K562 (cell line): ENCODE measurements around the gene SKA3. TPM values are rescaled to one million over a fixed set of nuclear protein-coding genes. Genes with fewer than 3 reads are reported as not detected.

Experiments used
- ATAC-seq: fragments of 200-7000 bp; cut with Tn5 transposase; 3 replicates; pipeline ENCODE4 v1.9.1; 2020; ENCODE audit warnings: moderate library complexity
- BruUV-seq: library from RNA; stranded (reverse); fragments of 400-500 nt; replicated peaks from 2 replicates; lab custom pipeline; 2021; lab: Mats Ljungman, UMichigan
- CTCF ChIA-PET: fragments of 300-600 bp; formaldehyde crosslinking; extraction: SDS; loops from one replicate; lab custom pipeline; 2021; ENCODE audit warnings: low intra/inter-chr PET ratio; lab: Yijun Ruan, JAX
- POLR2A ChIA-PET: fragments of 300-600, 350-650 bp; sonication (Branson Sonifier 250); formaldehyde crosslinking; extraction: SDS; loops from one replicate; lab custom pipeline; 2021; ENCODE audit warnings: antibody characterized with exemption, inconsistent platforms; lab: Yijun Ruan, JAX
- DNase-seq, 4 experiments: peaks; one replicate each; pipeline versions ENCODE4 v3.0.0 to v3.0.0-alpha.2; 2011 to 2018; ENCODE audit warnings: low spot score in 3 of 4, mixed read lengths in 3 of 4; ENCODE audit errors: extremely low read depth in 1 of 4
- FAIRE-seq: peaks from 2 replicates; lab custom pipeline; 2011; peaks lifted over from hg19 to GRCh38; lab: Jason Lieb, UNC
- H2AFZ ChIP-seq: 2 replicates; pipeline ENCODE4 v1.6.0; 2011; ENCODE audit warnings: low read depth, low read length, control low read depth, inconsistent platforms
- H3K27ac ChIP-seq: fragments of 200-600 bp; 3 replicates; pipeline ENCODE4 v1.8.0; 2011; ENCODE audit warnings: low read depth, mild to moderate bottlenecking, control low read depth, inconsistent platforms, low read length, moderate library complexity, mixed read lengths; ENCODE audit errors: extremely low read depth
- H3K27me3 ChIP-seq, 2 experiments: fragments of 300-600 bp in 1 of 2; 2 replicates in 1 of 2; 3 replicates in 1 of 2; pipeline versions ENCODE4 v1.6.0 to v1.8.0; 2011; ENCODE audit warnings: inconsistent platforms in 2 of 2, low read length in 2 of 2, mild to moderate bottlenecking in 1 of 2, mixed read lengths in 1 of 2, moderate library complexity in 1 of 2; ENCODE audit not compliant: control insufficient read depth in 2 of 2, insufficient read depth in 2 of 2
- H3K36me3 ChIP-seq: fragments of 300-600 bp; 3 replicates; pipeline ENCODE4 v1.8.0; 2011; ENCODE audit warnings: mild to moderate bottlenecking, low read length, inconsistent platforms; ENCODE audit not compliant: control insufficient read depth, insufficient read depth
- H3K4me1 ChIP-seq, 2 experiments: fragments of 200-600 bp in 1 of 2; replicated peaks in 1 of 2; 2 replicates in 1 of 2; 3 replicates in 1 of 2; pipeline versions ENCODE4 v1.5.1 to v1.8.0; 2011; ENCODE audit warnings: inconsistent platforms in 2 of 2, low read length in 2 of 2, mild to moderate bottlenecking in 1 of 2, mixed read lengths in 1 of 2, moderate library complexity in 1 of 2; ENCODE audit not compliant: control insufficient read depth in 2 of 2, insufficient read depth in 2 of 2
- H3K4me2 ChIP-seq: 2 replicates; pipeline ENCODE4 v1.6.1; 2011; ENCODE audit warnings: low read length, control low read depth, inconsistent platforms, mixed read lengths; ENCODE audit not compliant: insufficient read depth
- H3K4me3 ChIP-seq: fragments of 200-600 bp; sonication (generic), shearing (Covaris generic); 2 replicates; pipeline ENCODE4 v1.5.1; 2016; ENCODE audit warnings: control low read depth, inconsistent platforms
- H3K79me2 ChIP-seq: fragments of 200-600 bp; 3 replicates; pipeline ENCODE4 v1.8.0; 2011; ENCODE audit warnings: low read length, inconsistent platforms; ENCODE audit not compliant: control insufficient read depth, insufficient read depth
- H3K9ac ChIP-seq, 2 experiments: 2 replicates each; pipeline versions ENCODE4 v1.6.0 to v1.6.1; 2011; ENCODE audit warnings: low read depth in 2 of 2, low read length in 2 of 2, control low read depth in 1 of 2, inconsistent platforms in 1 of 2, mild to moderate bottlenecking in 1 of 2, mixed read lengths in 1 of 2; ENCODE audit not compliant: insufficient read depth in 1 of 2
- H3K9me1 ChIP-seq: one replicate; pipeline ENCODE4 v1.6.0; 2011; ENCODE audit warnings: inconsistent platforms, mild to moderate bottlenecking, low read length, moderate library complexity; ENCODE audit not compliant: control insufficient read depth, insufficient read depth
- H3K9me3 ChIP-seq: replicated peaks from 2 replicates; pipeline ENCODE4 v1.5.1; 2011; ENCODE audit warnings: low read depth, low read length, inconsistent platforms; ENCODE audit not compliant: control insufficient read depth, insufficient read depth
- H4K20me1 ChIP-seq: replicated peaks from 2 replicates; pipeline ENCODE4 v1.6.1; 2011; ENCODE audit warnings: low read length, inconsistent platforms, mixed read lengths; ENCODE audit not compliant: control insufficient read depth, insufficient read depth
- CREB1 ChIP-seq, 2 experiments: sonication (generic) in 1 of 2; formaldehyde crosslinking in 1 of 2; IDR thresholded peaks; 2 replicates each; pipeline versions ENCODE4 v1.6.1 to v1.8.0; 2012 to 2022; ENCODE audit warnings: inconsistent platforms in 1 of 2, mild to moderate bottlenecking in 1 of 2, missing genetic modification reagents in 1 of 2, moderate library complexity in 1 of 2
- ELF2 ChIP-seq: fragments of 250-450 bp; sonication (Bioruptor Pico); IDR thresholded peaks from 2 replicates; pipeline ENCODE4 v1.5.0; 2021; ENCODE audit warnings: mild to moderate bottlenecking
- FOS ChIP-seq: IDR thresholded peaks from 3 replicates; pipeline ENCODE4 v1.6.1; 2011; ENCODE audit not compliant: insufficient read length; ENCODE audit errors: extremely low read depth
- JUND ChIP-seq, 2 experiments: IDR thresholded peaks; 2 replicates in 1 of 2; 3 replicates in 1 of 2; pipeline ENCODE4 v1.6.1; 2011; ENCODE audit warnings: borderline replicate concordance in 2 of 2, low read depth in 2 of 2, low read length in 2 of 2, improper control_type of control experiment in 1 of 2, missing biosample characterization in 1 of 2, missing genetic modification characterization in 1 of 2, missing genetic modification reagents in 1 of 2
- PTBP1 ChIP-seq: fragments of 200-400 bp; formaldehyde crosslinking; IDR thresholded peaks from 2 replicates; pipeline ENCODE4 v1.6.1; 2017; ENCODE audit warnings: low read depth, low read length
- TCFL5 ChIP-seq: fragments of 250-450 bp; sonication (Bioruptor Pico); conservative IDR thresholded peaks from 2 replicates; pipeline ENCODE4 v1.6.1; 2021; ENCODE audit warnings: mild to moderate bottlenecking, moderate library complexity, matching md5 sums
- ZNF12 ChIP-seq: sonication (generic); formaldehyde crosslinking; IDR thresholded peaks from 2 replicates; pipeline ENCODE4 v1.4.0; 2020; ENCODE audit warnings: mild to moderate bottlenecking, missing genetic modification reagents
- ZNF408 ChIP-seq: fragments of 250-450 bp; sonication (Bioruptor Pico); IDR thresholded peaks from 2 replicates; pipeline ENCODE4 v1.4.0; 2020; ENCODE audit warnings: low read depth, mild to moderate bottlenecking, moderate library complexity
- WGBS: fragments of 100-300 bp; shearing (Covaris generic); methylation state at CpG from one replicate; pipeline ENCODE4 v1.1.6; 2016; ENCODE audit warnings: low coverage, mixed read lengths; ENCODE audit not compliant: insufficient coverage; ENCODE audit errors: missing lambda C conversion rate; 5-methylcytosine and 5-hydroxymethylcytosine counted together
- in situ Hi-C: fragments of 300-500 bp; cut with MboI; formaldehyde crosslinking; loops from 4 replicates; pipeline ENCODE4 v1.15.0; 2018; ENCODE audit warnings: inconsistent platforms, mixed read lengths
- intact Hi-C: fragments of 100-400 bp; cut with micrococcal nuclease; formaldehyde crosslinking; loops from 2 replicates; pipeline ENCODE4 v1.14.2; 2022
- polyA plus RNA-seq, 8 experiments: library from polyadenylated mRNA; depleted of rRNA in 4 of 8; stranded (reverse) in 5 of 8; unstranded in 3 of 8; fragments of >200 nt; fragmentation: Nextera tagmentation in 2 of 8; fragmentation: Illumina TruSeq in 1 of 8; extraction: Ambion mirVana in 2 of 8; extraction: Trizol in 1 of 8; gene quantifications; 2 replicates each; pipeline versions ENCODE4 v1.2.1 to v1.2.3, GENCODE V29; 2011 to 2014; ENCODE audit warnings: inconsistent platforms in 1 of 8, missing spikeins in 1 of 8
- total RNA-seq, 7 experiments: library from RNA; depleted of rRNA in 6 of 7; stranded (reverse); fragments of >200 nt in 6 of 7; fragmentation: Illumina TruSeq in 2 of 7; extraction: Trizol in 2 of 7; gene quantifications; 2 replicates each; pipeline versions ENCODE4 v1.2.1 to v1.2.3, GENCODE V29; 2011 to 2021; ENCODE audit warnings: low replicate concordance in 1 of 7

The SKA3 gene
- total and polyA plus RNA-seq, 9 of the 15 experiments (the other 6 are each of a cell fraction or from before 2014, with no cell fraction given): 17.0 to 53.3 (median 29.9) TPM

- in situ Hi-C loops (no loop called here), intact Hi-C loops (no loop called here)
- no peaks in the 10 kb centered on the region for H4K20me1 ChIP-seq
- no peak for TF ChIP-seq PTBP1
- 31% methylated on average over 4 of the region's 5 CpGs for WGBS
- no peaks in the 10 kb centered on the region for H3K9me1 ChIP-seq
- no peak for DNase-seq
- no peaks in the 10 kb centered on the region for H3K36me3 ChIP-seq
- H3K79me2 ChIP-seq: no peaks in the 10 kb centered on the region
- no peak overlapping the region for H3K9ac ChIP-seq
- FAIRE-seq: no peak
- no peak overlapping the region for H2AFZ ChIP-seq
- no peak overlapping the region for H3K27ac ChIP-seq
- no TSS peak for BruUV-seq
- POLR2A ChIA-PET: no interaction called here
- peaks cover 0 to 2% of the 10 kb centered on the region in 2 experiments; a peak in 1 of 5 replicates for H3K27me3 ChIP-seq
- CTCF ChIA-PET: no interaction called here
- no peak for ATAC-seq
- no peak overlapping the region for H3K4me2 ChIP-seq
- no peaks in the 10 kb centered on the region for H3K9me3 ChIP-seq
- H3K4me3 ChIP-seq: no peak overlapping the region
- no peaks in the 10 kb centered on the region; a peak in 1 of 5 replicates for H3K4me1 ChIP-seq
These were observed 41.9 kb downstream of the SKA3 start for GRCh38 chr13:21134475-21134874.

DNA sequence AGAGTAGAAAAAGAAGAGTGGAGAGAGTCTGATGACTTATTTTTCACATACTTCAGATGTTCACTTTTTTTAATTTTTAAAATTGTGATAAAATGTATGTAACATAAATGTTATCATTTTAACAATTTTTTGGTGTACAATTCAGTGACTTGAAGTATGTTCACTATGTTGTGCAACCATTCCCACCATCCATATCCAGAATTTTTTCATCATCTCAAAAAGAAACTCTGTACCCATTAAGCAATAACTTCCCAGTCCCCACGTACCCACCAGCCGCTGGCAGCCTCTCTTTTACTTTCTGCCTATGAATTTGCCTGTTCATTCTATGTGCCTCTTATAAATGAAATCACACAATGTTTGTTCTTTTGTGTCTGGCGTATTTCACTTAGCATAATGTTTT, 43.3 kb downstream of the SKA3 start:
- no peak overlapping the region for H3K4me3 ChIP-seq
- in situ Hi-C loops: no loop called here

More for the DNA sequence above, 43.3 kb downstream of the SKA3 start:
- Histone ChIP-seq H3K4me1 (no peaks in the 10 kb centered on the region; a peak in 1 of 5 replicates), H3K79me2 (no peaks in the 10 kb centered on the region), H3K9ac (no peak overlapping the region), H3K27ac (no peak overlapping the region), H3K4me2 (no peak overlapping the region), H4K20me1 (no peaks in the 10 kb centered on the region), H3K9me1 (no peaks in the 10 kb centered on the region), H3K9me3 (no peaks in the 10 kb centered on the region), H2AFZ (no peak overlapping the region), H3K27me3 (peaks cover 0 to 2% of the 10 kb centered on the region in 2 experiments; a peak in 1 of 5 replicates), H3K36me3 (no peaks in the 10 kb centered on the region)
- ChIA-PET CTCF (interaction anchor here (1.0 kb wide), 1 partner anchor 110 kb away, joined by 3 read pairs; no protein-coding TSS in a partner anchor), POLR2A (no interaction called here)
- no TSS peak for BruUV-seq
- WGBS: 0% methylated on average over 3 of the region's 3 CpGs
- FAIRE-seq (no peak), DNase-seq (no peak), ATAC-seq (no peak)
- TF ChIP-seq CREB1 (IDR thresholded peaks at IDR 0.05): no peak
- no peak for TF ChIP-seq CREB1 (CRISPR knock-in tag; IDR thresholded peaks at IDR 0.05)
- TF ChIP-seq FOS: no peak
- TF ChIP-seq ZNF12: no peak
- no peak for TF ChIP-seq ELF2 (CRISPR knock-in tag)
- TF ChIP-seq JUND (IDR thresholded peaks at IDR 0.05; ENCODE audit: borderline replicate concordance, low read depth, low read length): no peak
- TF ChIP-seq JUND (tag; IDR thresholded peaks at IDR 0.05; ENCODE audit: borderline replicate concordance, low read depth, low read length): no peak
- no peak for TF ChIP-seq ZNF408 (CRISPR knock-in tag)
- TF ChIP-seq TCFL5 (CRISPR knock-in tag): no peak
- intact Hi-C loops: no loop called here
